AG10803 (cell line): ENCODE measurements around the gene THTPA.
"Not testable (repeated sequence)": the region's sequence is repeated elsewhere in the genome, so short reads cannot be mapped to it uniquely, and the experiment has no call there.

Experiments
- DNase-seq: peaks from one replicate; pipeline ENCODE4 v3.0.0; 2010; ENCODE audit warnings: low read depth
- H3K4me3 ChIP-seq: 2 replicates; pipeline ENCODE4 v1.5.1; 2011; ENCODE audit warnings: mild to moderate bottlenecking, low read length, control low read depth
- CTCF ChIP-seq: conservative IDR thresholded peaks from 2 replicates; pipeline ENCODE4 v1.5.1; 2011; ENCODE audit warnings: mild to moderate bottlenecking, low read length, control low read depth, inconsistent platforms

THTPA gene

GRCh38 chr14:23580948-23581281 is 24.8 kb downstream of the THTPA start:
- DNase-seq = no peak
- TF ChIP-seq CTCF = no peak
- no peak overlapping the region for H3K4me3 ChIP-seq

- H3K4me3 ChIP-seq = no peak overlapping the region
- no peak for TF ChIP-seq CTCF
- no peak for DNase-seq
These were observed 27.1 kb downstream of the THTPA start for GRCh38 chr14:23582906-23583760.

- not testable (repeated sequence) for DNase-seq, H3K4me3 ChIP-seq
These were observed 27.9 kb downstream of the THTPA start for GRCh38 chr14:23583761-23584526.

GRCh38 chr14:23584527-23585203 is 28.6 kb downstream of the THTPA start:
- not testable (repeated sequence) for DNase-seq, H3K4me3 ChIP-seq

GRCh38 chr14:23588884-23589598 is 33.0 kb downstream of the THTPA start:
- DNase-seq = peak; percentile 69
- H3K4me3 ChIP-seq = no peak overlapping the region
- TF ChIP-seq CTCF = peak; percentile 65

GRCh38 chr14:23589606-23590005 is 33.5 kb downstream of the THTPA start:
- no peak overlapping the region for H3K4me3 ChIP-seq
- no peak for TF ChIP-seq CTCF
- DNase-seq = no peak

- H3K4me3 ChIP-seq = no peak overlapping the region
- DNase-seq = no peak
- no peak for TF ChIP-seq CTCF
These were observed 34.1 kb downstream of the THTPA start for GRCh38 chr14:23590198-23590597.

- not testable (repeated sequence) for H3K4me3 ChIP-seq, DNase-seq
These were observed 38.1 kb downstream of the THTPA start for GRCh38 chr14:23594191-23594590.
